H1 (cell line): Measurements from ENCODE around the gene LENG1. TPM values are rescaled to one million over a fixed set of nuclear protein-coding genes. Genes with fewer than 3 reads are reported as not detected.

Experiments used
- POU5F1 ChIP-seq: IDR thresholded peaks from 2 replicates; pipeline ENCODE4 v1.6.1; 2011; ENCODE audit warnings: low read depth, mild to moderate bottlenecking, low read length, moderate library complexity
- polyA plus RNA-seq, 7 experiments: library from polyadenylated mRNA; depleted of rRNA in 3 of 7; stranded (reverse) in 5 of 7; unstranded in 2 of 7; fragments of >200 nt in 5 of 7; fragments of 200-250 nt in 2 of 7; gene quantifications; 1 replicate in 5 of 7; 2 replicates in 1 of 7; 4 replicates in 1 of 7; pipeline versions ENCODE4 v1.2.1 to v1.2.3, GENCODE V29; 2011 to 2013; ENCODE audit warnings: missing spikeins in 2 of 7, mixed read lengths in 2 of 7
- total RNA-seq: library from RNA; stranded (reverse); fragmentation: NEBNext Ultra II Directional; extraction: Animal tissue kit (Norgen Biotek cat#: 25700); gene quantifications from 2 replicates; pipeline ENCODE4 v1.2.1, GENCODE V29; 2021
- TF ChIP-seq, protein P1 (sequence below), 3 experiments: IDR thresholded peaks; 1 replicate in 2 of 3; 2 replicates in 1 of 3; pipeline versions ENCODE4 v1.5.1 to v1.6.1; 2011; ENCODE audit warnings: low read length in 3 of 3, mild to moderate bottlenecking in 3 of 3, inconsistent platforms in 2 of 3, low read depth in 1 of 3, moderate library complexity in 1 of 3; ENCODE audit not compliant: insufficient read depth in 1 of 3; ENCODE audit errors: control extremely low read depth in 1 of 3

LENG1 gene
- total and polyA plus RNA-seq, 2 of the 8 experiments (the other 6 are each of a cell fraction or from before 2014, with no cell fraction given) = 1.2 to 4.4 TPM

GRCh38 chr19:54207983-54208783, 48.7 kb upstream of the LENG1 start (continued):
- TF ChIP-seq, protein P1, sequence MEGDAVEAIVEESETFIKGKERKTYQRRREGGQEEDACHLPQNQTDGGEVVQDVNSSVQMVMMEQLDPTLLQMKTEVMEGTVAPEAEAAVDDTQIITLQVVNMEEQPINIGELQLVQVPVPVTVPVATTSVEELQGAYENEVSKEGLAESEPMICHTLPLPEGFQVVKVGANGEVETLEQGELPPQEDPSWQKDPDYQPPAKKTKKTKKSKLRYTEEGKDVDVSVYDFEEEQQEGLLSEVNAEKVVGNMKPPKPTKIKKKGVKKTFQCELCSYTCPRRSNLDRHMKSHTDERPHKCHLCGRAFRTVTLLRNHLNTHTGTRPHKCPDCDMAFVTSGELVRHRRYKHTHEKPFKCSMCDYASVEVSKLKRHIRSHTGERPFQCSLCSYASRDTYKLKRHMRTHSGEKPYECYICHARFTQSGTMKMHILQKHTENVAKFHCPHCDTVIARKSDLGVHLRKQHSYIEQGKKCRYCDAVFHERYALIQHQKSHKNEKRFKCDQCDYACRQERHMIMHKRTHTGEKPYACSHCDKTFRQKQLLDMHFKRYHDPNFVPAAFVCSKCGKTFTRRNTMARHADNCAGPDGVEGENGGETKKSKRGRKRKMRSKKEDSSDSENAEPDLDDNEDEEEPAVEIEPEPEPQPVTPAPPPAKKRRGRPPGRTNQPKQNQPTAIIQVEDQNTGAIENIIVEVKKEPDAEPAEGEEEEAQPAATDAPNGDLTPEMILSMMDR (IDR thresholded peaks at IDR 0.05; ENCODE audit: control extremely low read depth in 1 of 3, insufficient read depth in 1 of 3, low read depth in 1 of 3, low read length in 3 of 3) = no peak
- no peak for TF ChIP-seq POU5F1
